NT2/D1 (cell line): ENCODE results near the gene BMERB1.

Experiments
- SUZ12 ChIP-seq: IDR thresholded peaks from 2 replicates; pipeline ENCODE4 v1.6.1; 2011; ENCODE audit not compliant: insufficient read length, insufficient read depth; ENCODE audit errors: extremely low read depth
- ZNF274 ChIP-seq: IDR thresholded peaks from 2 replicates; pipeline ENCODE4 v1.6.1; 2011; ENCODE audit warnings: mild to moderate bottlenecking, low read depth, low read length

GRCh38 chr16:15466131-15466530 is 31.7 kb downstream of the BMERB1 start:
- TF ChIP-seq SUZ12 (no peak), ZNF274 (no peak)
